HFF-Myc (cell line): ENCODE measurements around the gene CIAO2B.

Experiments
- DNase-seq: peaks from one replicate; pipeline ENCODE4 v3.0.0-alpha.2; 2011; ENCODE audit warnings: low read depth; ENCODE audit errors: extremely low read depth
- H3K4me3 ChIP-seq: replicated peaks from 2 replicates; pipeline ENCODE4 v1.5.1; 2011; ENCODE audit warnings: low read depth, mild to moderate bottlenecking, control low read depth, low read length
- CTCF ChIP-seq: IDR thresholded peaks from 2 replicates; pipeline ENCODE4 v1.5.1; 2012; ENCODE audit warnings: mild to moderate bottlenecking, low read depth, low read length, control low read depth; ENCODE audit errors: missing control alignments

CIAO2B gene

GRCh38 chr16:66918803-66919568, 15.2 kb downstream of the CIAO2B start, which contains the start of gene CDH16:
Gene CDH16, minus strand, starts transcription at chr16:66918885. Its CDS starts 820 bp downstream, at chr16:66918065.
- no peak for TF ChIP-seq CTCF
- H3K4me3 ChIP-seq, result no peak within 1 kb of the TSS
- DNase-seq, result no peak

- no peak for DNase-seq
- TF ChIP-seq CTCF, result no peak
- H3K4me3 ChIP-seq, result no peak overlapping the region
Measured at GRCh38 chr16:66918355-66918754, 15.8 kb downstream of the CIAO2B start.

GRCh38 chr16:66917741-66918140, 16.5 kb downstream of the CIAO2B start:
- H3K4me3 ChIP-seq, result no peak overlapping the region
- TF ChIP-seq CTCF, result no peak
- DNase-seq, result no peak

- no peak for TF ChIP-seq CTCF
- no peak for DNase-seq
Measured at GRCh38 chr16:66916518-66916917, 17.7 kb downstream of the CIAO2B start.

GRCh38 chr16:66915041-66915440, 19.2 kb downstream of the CIAO2B start:
- no peak for DNase-seq
- H3K4me3 ChIP-seq, result no peak overlapping the region
- TF ChIP-seq CTCF, result no peak

More at GRCh38 chr16:66916518-66916917, 17.7 kb downstream of the CIAO2B start:
- no peak overlapping the region for H3K4me3 ChIP-seq

GRCh38 chr16:66914541-66914940, 19.7 kb downstream of the CIAO2B start:
- no peak for TF ChIP-seq CTCF
- no peak for DNase-seq
- H3K4me3 ChIP-seq, result no peak overlapping the region
